ENCODE measurements around the gene SLC26A9. TPM values are rescaled to one million over a fixed set of nuclear protein-coding genes. Genes with fewer than 3 reads are reported as not detected.
"Not testable (repeated sequence)": the region's sequence is repeated elsewhere in the genome, so short reads cannot be mapped to it uniquely, and the experiment has no call there.

The SLC26A9 gene
- total RNA-seq, 4 donors from 2014 or later = 1.6 to 4.8 (median 3.3) TPM

DNA sequence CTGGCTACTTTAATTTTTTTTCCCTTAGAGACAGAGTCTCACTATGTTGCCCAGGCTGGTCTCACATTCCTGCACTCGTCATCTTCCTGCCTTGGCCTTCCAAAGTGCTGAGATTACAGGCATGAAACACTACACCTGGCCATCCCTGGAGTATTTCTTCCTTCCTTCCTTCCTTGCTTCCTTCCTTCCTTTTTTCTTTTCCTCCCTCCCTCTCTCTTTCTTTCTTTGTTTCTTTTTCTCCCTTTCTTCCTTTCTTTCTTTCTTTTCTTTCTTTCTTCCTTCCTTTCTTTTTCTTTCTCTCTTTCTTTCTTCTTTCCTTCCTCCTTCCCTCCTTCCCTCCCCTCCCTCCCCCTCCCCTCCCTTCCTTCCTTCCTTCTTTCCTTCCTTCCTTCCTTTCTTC, 46.9 kb downstream of the SLC26A9 start:
- Histone ChIP-seq H3K9me3 (no peaks in the 10 kb centered on the region), H3K4me3 (replicated peaks in 1 of 3) (no peak overlapping the region), H3K27ac (no peak overlapping the region), H3K36me3 (no peaks in the 10 kb centered on the region), H3K4me1 (no peaks in the 10 kb centered on the region), H3K27me3 (no peaks in the 10 kb centered on the region)
- WGBS, 2 donors = 84 to 94% methylated on average over 1 of the region's 1 CpG
- TF ChIP-seq, protein P1, sequence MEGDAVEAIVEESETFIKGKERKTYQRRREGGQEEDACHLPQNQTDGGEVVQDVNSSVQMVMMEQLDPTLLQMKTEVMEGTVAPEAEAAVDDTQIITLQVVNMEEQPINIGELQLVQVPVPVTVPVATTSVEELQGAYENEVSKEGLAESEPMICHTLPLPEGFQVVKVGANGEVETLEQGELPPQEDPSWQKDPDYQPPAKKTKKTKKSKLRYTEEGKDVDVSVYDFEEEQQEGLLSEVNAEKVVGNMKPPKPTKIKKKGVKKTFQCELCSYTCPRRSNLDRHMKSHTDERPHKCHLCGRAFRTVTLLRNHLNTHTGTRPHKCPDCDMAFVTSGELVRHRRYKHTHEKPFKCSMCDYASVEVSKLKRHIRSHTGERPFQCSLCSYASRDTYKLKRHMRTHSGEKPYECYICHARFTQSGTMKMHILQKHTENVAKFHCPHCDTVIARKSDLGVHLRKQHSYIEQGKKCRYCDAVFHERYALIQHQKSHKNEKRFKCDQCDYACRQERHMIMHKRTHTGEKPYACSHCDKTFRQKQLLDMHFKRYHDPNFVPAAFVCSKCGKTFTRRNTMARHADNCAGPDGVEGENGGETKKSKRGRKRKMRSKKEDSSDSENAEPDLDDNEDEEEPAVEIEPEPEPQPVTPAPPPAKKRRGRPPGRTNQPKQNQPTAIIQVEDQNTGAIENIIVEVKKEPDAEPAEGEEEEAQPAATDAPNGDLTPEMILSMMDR (IDR thresholded peaks at IDR 0.05) = no peak
- no peak for TF ChIP-seq POLR2A (IDR thresholded peaks at IDR 0.05)
- no peak for DNase-seq
- intact Hi-C loops (cut with DNase I) = no loop called here

DNA sequence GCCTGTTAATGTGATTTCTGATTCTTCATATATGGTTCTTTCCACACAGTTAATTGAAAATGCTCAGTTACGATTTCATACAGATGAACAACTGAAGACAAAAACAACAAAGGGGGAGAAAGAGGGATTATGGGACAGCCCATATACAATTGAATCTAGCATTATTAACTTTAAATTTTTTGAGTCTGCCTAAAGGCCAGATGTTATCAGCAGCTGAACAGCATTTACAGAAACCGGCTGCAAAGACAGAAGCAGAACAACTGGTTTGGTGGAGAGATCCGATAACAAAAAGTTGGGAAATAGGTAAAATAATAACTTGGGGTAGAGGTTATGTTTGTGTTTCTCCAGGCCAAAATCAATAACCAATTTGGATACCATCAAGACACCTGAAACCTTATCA, 49.1 kb downstream of the SLC26A9 start:
- H3K4me3 ChIP-seq (replicated peaks in 1 of 3); H3K4me1 ChIP-seq; H3K36me3 ChIP-seq; H3K27ac ChIP-seq; H3K27me3 ChIP-seq; DNase-seq; H3K9me3 ChIP-seq; intact Hi-C loops (cut with DNase I): not testable (repeated sequence)
- 82 to 92% methylated on average over 3 of the region's 3 CpGs for WGBS, 2 donors

DNA sequence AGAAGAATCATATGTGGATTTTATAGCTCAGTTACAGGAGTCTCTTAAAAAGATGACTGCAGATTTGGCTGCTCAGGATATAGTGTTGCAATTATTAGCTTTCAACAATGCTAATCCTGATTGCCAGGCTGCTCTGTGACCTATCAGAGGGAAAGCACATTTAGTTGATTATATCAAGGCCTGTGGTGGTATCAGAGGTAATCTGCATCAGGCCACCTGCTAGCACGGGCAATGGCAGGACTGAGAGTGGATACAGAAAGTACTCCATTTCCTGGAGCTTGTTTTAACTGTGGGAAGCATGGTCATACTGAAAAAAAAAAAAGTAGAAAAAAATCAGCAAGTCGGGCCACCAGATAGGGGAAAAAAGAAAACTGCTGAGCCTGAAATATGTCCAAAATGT, 51.1 kb downstream of the SLC26A9 start:
- H3K4me1 ChIP-seq; DNase-seq; H3K27me3 ChIP-seq; H3K4me3 ChIP-seq (replicated peaks in 1 of 3); H3K27ac ChIP-seq; H3K36me3 ChIP-seq; H3K9me3 ChIP-seq; intact Hi-C loops (cut with DNase I): not testable (repeated sequence)
- 58 to 70% methylated on average over 2 of the region's 2 CpGs for WGBS, 2 donors

DNA sequence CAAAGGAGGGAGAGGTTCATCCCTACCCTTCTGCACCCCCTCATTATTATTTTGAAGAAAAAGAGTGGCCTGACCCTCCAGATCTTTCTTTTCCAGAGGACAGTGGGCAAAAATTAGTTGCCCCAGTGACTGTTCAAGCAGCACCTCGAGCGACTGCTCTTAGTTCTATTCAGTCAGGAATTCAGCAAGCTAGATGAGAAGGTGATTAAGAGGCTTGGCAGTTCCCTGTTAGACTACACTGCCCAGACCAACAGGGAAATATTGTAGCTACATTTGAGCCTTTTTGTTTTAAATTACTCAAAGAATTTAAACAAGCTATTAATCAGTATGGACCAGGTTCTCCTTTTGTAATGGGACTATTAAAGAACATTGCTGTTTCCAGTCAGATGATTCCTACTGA, 51.8 kb downstream of the SLC26A9 start:
- H3K4me1 ChIP-seq; H3K9me3 ChIP-seq; H3K27me3 ChIP-seq; H3K4me3 ChIP-seq (replicated peaks in 1 of 3); DNase-seq; H3K36me3 ChIP-seq; H3K27ac ChIP-seq; intact Hi-C loops (cut with DNase I): not testable (repeated sequence)
- 67 to 73% methylated on average over 2 of the region's 2 CpGs for WGBS, 2 donors

DNA sequence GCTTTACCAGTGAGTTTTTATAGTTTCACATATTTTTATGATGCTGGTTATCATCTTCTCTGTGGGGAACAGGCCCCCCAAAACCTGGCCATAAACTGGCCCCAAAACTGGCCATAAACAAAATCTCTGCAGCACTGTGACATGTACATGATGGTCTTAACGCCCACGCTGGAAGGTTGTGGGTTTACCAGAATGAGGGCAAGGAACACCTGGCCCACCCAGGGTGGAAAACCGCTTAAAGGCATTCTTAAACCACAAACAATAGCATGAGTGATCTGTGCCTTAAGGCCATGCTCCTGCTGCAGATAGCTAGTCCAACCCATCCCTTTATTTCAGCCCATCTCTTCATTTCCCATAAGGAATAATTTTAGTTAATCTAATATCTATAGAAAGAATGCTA, 52.6 kb downstream of the SLC26A9 start:
- H3K27ac ChIP-seq; H3K4me1 ChIP-seq; H3K27me3 ChIP-seq; H3K9me3 ChIP-seq; H3K36me3 ChIP-seq; H3K4me3 ChIP-seq (replicated peaks in 1 of 3); DNase-seq; intact Hi-C loops (cut with DNase I): not testable (repeated sequence)
- WGBS, 2 donors = 85 to 94% methylated on average over 3 of the region's 3 CpGs

DNA sequence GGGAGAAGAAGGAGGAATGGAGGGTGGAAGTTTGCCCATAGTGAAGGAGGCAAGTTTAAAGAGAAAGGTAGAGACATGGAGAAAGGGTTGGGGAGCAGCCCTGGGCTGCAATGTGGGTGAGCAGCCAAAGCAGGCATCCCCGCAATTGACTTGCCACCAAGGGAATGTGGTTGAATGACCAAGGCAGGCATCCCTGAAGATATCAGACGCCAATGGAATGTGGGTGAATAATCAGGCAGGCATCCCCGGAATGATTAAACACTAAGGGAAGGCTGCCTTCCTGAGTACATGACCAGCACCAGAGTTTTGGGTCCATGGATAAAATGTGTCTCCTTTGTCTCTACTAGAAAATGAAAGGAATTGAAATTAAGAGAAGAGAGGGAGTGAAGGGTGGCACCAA, 53.5 kb downstream of the SLC26A9 start:
- H3K27me3 ChIP-seq; H3K4me1 ChIP-seq; H3K4me3 ChIP-seq (replicated peaks in 1 of 3); DNase-seq; H3K9me3 ChIP-seq; H3K27ac ChIP-seq; intact Hi-C loops (cut with DNase I); H3K36me3 ChIP-seq: not testable (repeated sequence)
- WGBS, 2 donors = 85 to 96% methylated on average over 3 of the region's 3 CpGs

DNA sequence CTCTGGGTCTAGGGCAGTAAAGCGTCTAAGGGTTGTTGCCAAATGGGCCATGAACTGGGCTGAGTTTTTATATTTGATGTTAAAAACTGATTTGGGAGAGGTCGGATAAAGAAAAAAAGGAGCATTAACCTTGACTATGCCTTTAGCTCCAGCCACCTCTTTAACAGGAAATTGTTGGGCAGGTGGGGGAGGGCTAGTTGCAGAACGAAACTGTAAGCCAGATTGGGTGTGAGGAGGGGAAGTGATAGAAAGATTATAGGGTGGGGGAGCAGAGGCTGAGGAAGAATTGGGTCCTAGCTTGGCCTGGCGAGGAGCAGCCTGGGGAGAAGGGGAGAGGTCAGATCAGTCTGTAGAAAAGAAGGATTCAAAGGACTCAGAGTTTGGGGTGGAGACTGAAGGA, 54.2 kb downstream of the SLC26A9 start:
- not testable (repeated sequence) for DNase-seq, H3K36me3 ChIP-seq
- WGBS, 2 donors = 82 to 87% methylated on average over 4 of the region's 4 CpGs

DNA sequence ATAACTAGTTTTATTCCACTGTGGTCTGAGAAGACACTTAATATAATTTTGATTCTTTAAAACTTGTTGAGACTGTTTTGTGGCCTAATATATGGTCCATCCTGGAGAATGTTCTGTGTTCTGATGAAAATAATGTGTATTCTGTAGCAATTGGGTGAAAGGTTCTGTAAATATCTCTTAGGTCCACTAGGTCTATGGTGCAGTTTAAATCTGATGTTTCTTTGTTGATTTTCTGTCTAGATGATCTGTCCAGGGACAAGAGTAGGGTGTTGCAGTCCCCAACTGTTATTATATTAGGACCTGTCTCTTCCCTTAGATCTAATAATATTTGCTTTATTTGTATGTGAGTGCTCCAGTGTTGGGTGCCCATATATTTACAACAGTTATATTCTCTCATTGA, 59.5 kb downstream of the SLC26A9 start:
- no peaks in the 10 kb centered on the region for H3K4me1 ChIP-seq
- H3K36me3 ChIP-seq = no peaks in the 10 kb centered on the region
- intact Hi-C loops (cut with DNase I) = no loop called here
- no peak overlapping the region for H3K4me3 ChIP-seq (replicated peaks in 1 of 3)
- no peak for TF ChIP-seq POLR2A (IDR thresholded peaks at IDR 0.05)
- TF ChIP-seq, protein P1 (IDR thresholded peaks at IDR 0.05) = no peak
- no peaks in the 10 kb centered on the region for H3K27me3 ChIP-seq
- DNase-seq = no peak
- no peak overlapping the region for H3K27ac ChIP-seq
- no peaks in the 10 kb centered on the region for H3K9me3 ChIP-seq

More for the DNA sequence above, 54.2 kb downstream of the SLC26A9 start:
- H3K27me3 ChIP-seq; H3K9me3 ChIP-seq; H3K4me1 ChIP-seq; H3K4me3 ChIP-seq (replicated peaks in 1 of 3); H3K27ac ChIP-seq; intact Hi-C loops (cut with DNase I): not testable (repeated sequence)
